ENCODE measurements around the gene TACR3. TPM values are rescaled to one million over a fixed set of nuclear protein-coding genes. Genes with fewer than 3 reads are reported as not detected.
"Not testable (repeated sequence)": the region's sequence is repeated elsewhere in the genome, so short reads cannot be mapped to it uniquely, and the experiment has no call there.

Gene TACR3, protein sequence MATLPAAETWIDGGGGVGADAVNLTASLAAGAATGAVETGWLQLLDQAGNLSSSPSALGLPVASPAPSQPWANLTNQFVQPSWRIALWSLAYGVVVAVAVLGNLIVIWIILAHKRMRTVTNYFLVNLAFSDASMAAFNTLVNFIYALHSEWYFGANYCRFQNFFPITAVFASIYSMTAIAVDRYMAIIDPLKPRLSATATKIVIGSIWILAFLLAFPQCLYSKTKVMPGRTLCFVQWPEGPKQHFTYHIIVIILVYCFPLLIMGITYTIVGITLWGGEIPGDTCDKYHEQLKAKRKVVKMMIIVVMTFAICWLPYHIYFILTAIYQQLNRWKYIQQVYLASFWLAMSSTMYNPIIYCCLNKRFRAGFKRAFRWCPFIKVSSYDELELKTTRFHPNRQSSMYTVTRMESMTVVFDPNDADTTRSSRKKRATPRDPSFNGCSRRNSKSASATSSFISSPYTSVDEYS
- total RNA-seq, result not detected

DNA sequence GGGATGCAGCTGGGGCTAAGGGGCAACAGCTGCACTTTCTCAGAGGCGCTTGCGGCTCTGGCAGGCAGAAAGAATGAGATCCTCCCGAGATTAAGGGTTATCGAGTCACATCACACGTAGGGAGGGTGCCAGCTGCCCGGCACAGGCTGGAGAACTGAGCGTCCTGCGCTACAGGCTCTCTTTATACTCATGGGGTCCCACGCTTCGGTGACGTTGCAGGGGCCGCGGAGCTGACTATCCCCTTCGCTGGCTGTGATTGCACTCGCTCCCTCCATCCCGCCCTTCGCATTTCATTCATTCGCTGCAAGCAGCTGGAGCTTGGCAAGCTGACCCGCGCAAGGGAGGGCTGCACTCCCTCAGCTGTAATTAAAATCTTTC, at the start of gene TACR3:
TSS of gene TACR3 (minus strand) at position 156 of the 378 bp plus-strand sequence. CDS start 310 bp downstream, outside the sequence.
- intact Hi-C loops (cut with DNase I), result no loop called here
- ATAC-seq (peak; percentile 44), DNase-seq (ENCODE audit: low spot score) (no peak)

DNA sequence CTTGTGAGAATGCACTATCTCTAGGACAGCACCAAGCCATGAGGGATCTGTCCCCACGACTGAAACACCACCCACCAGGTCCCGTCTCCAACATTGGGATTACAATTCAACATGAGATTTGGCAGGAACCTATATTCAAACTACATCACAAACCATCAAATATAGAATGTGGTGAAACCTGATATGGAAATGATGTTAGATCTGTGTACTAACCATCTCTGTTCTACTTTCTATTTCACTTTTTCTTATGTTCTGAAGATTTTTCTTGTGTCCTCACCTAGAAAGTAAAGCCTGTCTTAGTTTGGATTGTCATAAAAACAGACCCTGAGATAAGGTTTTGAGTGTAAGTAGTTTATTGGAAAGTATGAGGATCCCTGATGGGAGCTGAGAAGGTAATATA, 37.8 kb upstream of the TACR3 start:
- intact Hi-C loops (cut with DNase I), result no loop called here
- no peak for ATAC-seq
- DNase-seq (ENCODE audit: low spot score), result no peak

DNA sequence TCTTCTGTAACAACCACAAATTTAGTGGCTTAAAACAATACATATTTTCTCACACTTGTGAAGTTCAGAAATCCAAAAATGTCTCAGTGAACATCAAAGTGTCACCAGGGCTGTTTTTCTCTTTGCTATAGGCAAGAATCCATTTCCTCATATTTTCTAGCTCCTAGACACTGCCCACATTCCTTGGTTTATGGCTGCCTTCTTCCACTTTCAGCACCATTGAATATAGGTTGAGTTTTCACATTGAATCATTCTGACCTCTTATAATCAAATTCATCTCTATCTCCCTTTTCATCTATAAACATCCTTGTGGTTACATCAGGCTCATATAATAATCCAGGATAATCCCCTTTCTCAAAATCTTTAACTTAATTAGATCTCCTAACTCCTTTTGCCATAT, 37.0 kb upstream of the TACR3 start:
- intact Hi-C loops (cut with DNase I), result no loop called here
- ATAC-seq (no peak), DNase-seq (ENCODE audit: low spot score) (no peak)

DNA sequence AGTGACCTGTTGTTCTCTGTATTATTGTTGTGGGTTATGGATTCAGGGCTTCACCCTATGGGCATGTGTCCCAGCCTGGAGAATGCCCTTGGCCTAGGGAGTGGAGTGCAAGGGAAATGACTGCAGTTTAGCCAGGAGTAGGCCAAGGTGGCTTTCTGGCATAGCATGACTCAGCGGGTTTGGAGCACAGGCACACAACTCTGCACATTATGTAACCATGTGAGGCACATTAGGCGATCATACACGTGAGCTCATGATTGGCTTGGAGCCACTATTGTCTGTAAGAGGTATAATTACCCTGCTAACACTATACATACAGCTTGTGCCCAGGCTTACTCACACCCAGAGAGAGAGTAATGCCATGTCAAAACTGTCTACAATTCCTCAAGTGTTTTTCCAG, 35.1 kb upstream of the TACR3 start:
- DNase-seq (ENCODE audit: low spot score) (no peak), ATAC-seq (no peak)
- intact Hi-C loops (cut with DNase I), result no loop called here

DNA sequence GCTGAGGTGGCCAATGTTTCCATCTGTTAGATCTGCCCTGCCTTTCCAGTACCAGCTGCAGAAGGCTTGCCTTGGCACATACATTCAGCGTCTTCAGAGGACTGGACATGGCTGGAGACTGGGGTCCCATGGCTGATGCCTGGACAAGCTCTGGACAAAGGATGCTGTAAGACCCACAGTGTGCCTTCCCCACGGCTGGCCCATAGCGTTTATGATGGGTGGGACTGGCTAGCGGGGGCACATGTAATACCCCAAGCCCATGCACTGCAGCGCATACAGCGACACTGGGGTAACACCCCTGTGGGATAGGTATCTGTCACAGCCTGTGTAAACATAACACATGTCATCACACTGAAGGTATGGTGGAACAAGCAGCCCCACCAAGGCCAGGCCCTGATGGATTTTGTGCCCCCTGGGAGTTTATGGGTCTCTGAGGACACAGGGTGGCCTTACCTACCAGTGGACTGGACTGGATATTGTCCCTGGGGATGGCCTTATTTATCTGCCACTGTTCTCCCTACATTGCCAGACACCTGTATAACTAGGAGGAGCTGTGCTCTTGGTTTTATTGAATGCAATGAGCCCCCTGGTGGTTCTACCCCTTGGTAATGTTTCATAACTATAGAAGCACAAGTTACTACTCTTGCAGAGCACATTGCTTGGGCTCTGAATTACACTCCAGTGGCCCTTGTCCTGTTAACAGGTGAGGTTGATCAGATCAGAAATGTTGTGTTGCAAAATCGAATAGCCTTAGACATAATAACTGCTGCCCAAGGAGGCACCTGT, 34.3 kb upstream of the TACR3 start:
- intact Hi-C loops (cut with DNase I), result no loop called here
- DNase-seq (ENCODE audit: low spot score) (no peak), ATAC-seq (peak; percentile 51)

DNA sequence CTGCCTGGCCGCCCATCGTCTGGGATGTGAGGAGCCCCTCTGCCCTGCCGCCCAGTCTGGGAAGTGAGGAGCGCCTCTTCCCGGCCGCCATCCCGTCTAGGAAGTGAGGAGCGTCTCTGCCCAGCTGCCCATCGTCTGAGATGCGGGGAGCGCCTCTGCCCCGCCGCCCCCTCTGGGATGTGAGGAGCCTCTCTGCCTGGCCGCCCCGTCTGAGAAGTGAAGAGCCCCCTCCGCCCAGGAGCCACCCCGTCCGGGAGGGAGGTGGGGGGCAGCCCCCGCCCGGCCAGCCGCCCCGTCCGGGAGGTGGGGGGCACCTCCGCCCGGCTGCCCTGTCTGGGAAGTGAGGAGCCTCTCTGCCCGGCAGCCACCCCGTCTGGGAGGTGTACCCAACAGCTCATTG, 3.4 kb upstream of the TACR3 start:
- DNase-seq (ENCODE audit: low spot score); ATAC-seq; intact Hi-C loops (cut with DNase I): not testable (repeated sequence)

DNA sequence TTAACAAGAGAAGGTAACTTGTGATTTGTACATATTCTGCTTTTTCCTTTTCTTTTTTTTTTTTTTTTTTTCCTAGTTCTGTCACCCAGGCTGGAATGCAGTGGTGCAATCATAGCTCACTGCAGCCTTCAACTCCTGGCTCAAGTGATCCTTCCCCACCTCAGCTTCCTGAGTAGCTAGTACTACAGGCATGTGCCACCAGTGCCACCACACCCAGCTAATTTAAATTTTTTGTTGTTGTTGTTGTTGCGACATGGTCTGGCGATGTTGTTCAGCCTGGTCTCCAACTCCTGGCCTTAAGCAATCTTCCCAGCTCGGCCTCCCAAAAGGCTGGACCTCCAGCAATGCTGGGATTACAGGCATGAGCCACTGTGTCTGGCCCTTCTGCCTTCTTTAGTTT, 1.5 kb upstream of the TACR3 start:
- DNase-seq (ENCODE audit: low spot score) (no peak), ATAC-seq (no peak)
- intact Hi-C loops (cut with DNase I), result no loop called here

DNA sequence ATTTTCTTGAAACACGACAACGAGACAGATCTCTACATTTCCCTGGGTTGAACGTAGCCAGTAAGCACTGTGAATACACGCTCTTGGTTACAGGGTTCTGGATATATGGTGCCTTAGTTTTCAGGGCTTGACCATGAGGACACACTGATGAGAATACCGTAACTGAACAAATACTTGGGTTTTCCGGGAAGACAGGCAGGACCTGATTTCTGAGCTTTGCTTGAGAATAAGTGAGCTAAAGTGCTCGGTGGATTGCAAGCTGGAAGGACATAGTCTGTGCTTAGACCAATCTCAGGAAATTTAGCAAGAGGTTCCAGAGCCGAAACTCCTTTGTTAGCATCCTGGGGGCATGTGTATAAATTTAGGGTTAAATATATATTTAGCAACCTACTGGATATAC, 876 bp upstream of the TACR3 start:
- ATAC-seq (no peak), DNase-seq (ENCODE audit: low spot score) (no peak)
- intact Hi-C loops (cut with DNase I), result no loop called here

DNA sequence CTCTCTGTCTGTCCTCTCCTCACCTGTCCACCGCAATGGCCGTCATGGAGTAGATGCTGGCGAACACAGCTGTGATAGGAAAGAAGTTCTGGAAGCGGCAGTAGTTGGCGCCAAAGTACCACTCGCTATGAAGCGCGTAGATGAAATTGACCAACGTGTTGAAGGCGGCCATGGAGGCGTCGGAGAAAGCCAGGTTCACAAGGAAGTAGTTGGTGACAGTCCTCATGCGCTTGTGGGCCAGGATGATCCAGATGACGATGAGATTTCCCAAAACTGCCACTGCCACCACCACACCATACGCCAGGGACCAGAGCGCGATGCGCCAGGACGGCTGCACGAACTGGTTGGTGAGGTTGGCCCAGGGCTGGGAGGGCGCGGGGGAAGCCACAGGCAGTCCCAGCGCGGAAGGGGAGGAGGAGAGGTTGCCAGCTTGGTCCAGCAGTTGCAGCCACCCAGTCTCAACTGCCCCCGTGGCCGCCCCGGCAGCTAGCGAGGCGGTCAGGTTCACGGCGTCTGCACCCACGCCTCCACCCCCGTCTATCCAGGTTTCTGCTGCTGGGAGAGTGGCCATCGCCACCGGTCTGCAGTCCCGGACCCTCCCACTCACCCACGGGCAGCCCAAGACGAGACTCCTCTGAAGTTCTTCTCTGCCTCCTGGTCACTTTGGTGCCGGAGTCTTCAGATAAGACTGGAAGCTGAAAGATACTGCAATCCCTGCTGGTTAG, 518 bp downstream of the TACR3 start:
- intact Hi-C loops (cut with DNase I), result no loop called here
- DNase-seq (ENCODE audit: low spot score) (no peak), ATAC-seq (peak; percentile 22)

DNA sequence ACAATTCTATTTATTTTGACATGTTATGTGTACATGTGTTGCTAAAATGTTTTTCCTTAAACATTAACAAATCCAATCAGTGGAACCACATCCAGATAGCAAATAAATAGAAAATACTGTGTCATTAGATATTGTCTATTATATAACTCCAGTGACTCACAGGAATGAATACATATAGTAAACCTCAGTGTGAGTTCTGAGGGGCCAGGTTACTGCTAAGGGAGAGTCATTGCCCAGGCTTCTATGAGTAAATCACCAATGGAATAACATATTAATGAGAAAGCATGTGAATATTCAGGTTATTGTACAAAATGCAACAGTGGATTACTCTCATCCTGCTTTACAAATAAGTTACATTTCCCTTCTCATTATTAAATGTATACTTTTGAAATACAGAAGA, 27.2 kb downstream of the TACR3 start:
- ATAC-seq, result no peak
- intact Hi-C loops (cut with DNase I), result no loop called here
- no peak for DNase-seq (ENCODE audit: low spot score)

DNA sequence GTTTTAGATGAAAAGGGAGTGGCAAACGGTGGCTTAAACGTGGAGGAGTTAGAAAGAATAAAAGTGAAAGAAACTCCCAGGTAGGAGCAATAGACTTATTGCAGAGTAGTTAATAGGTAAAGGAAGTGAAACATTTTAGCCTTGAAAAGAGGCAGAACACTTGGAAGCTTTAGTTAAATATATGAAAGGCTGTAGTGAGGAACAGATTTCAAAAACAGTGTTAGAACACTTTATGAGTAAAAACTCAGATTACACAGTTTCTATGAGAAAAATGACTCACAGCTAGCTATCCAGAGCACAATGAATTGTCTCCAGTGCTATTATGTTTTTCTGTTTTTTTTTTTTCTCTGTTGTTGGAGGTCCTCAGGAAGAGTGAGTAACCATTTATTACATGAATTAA, 45.8 kb downstream of the TACR3 start:
- no peak for DNase-seq (ENCODE audit: low spot score)
- intact Hi-C loops (cut with DNase I), result no loop called here
- ATAC-seq, result no peak

DNA sequence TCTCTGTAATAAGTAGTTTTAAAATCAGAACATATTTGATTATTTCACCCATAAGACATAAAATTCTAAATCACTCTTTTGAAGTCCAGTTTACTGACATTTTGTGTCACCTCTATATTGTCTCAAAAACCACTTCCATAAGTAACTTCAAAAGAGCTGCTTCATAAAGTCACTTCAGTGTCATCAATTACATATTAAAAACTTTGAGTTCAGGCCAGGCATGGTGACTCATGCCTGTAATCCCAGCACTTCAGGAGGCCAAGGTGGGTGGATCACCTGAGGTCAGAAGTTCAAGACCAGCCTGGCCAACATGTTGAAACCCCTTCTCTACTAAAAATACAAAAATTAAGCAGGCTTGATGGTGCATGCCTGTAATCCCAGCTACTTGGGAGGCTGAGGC, 53.0 kb downstream of the TACR3 start:
- ATAC-seq; DNase-seq (ENCODE audit: low spot score); intact Hi-C loops (cut with DNase I): not testable (repeated sequence)

DNA sequence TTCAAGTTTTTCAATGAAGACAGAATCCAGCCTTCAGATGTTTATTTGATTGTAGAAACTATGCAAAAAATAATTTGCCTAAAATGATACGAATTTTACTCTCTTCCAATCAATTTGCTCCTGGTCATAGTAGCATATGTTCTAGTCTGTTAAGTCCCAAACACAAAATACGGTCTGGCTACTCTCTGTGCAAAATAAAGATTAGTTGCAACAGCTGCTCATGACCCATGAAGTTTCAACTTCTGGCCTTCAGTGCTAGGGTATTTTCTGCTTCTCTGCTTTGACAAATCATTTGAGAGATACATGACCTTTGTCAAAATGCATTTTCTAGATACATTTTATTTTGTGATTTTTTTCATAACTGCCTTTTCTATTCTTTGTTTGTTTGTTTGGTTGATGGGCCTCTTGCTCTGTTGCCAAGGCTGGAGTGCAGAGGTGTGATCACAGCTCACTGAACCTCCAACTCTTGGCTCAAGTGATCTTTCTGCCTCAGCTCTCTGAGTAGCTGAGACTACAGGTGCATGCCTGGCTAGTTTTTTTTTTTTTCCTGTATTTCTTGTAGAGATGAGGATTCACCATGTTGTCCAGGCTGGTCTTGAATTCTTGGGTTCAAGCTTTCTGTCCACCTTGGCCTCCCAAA, 55.2 kb downstream of the TACR3 start:
- ATAC-seq, result no peak
- intact Hi-C loops (cut with DNase I), result no loop called here
- DNase-seq (ENCODE audit: low spot score), result no peak

DNA sequence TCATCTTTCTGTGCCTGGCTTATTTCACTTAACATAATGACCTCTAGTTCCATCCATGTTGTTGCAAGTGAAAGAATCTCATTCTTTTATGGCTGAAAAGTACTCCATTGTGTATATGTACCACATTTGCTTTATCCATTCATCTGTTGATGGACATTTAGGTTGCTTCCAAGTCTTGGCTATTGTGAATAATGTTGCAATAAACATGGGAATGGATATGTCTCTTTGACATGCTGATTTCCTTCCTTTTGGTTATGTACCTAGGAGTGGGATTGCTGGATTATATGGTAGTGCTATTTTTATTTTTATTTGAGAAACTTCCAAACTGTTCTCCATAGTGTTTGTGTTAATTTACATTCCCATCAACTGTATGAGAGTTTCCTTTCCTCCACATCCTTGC, 71.2 kb downstream of the TACR3 start:
- no peak for DNase-seq (ENCODE audit: low spot score)
- no peak for ATAC-seq

DNA sequence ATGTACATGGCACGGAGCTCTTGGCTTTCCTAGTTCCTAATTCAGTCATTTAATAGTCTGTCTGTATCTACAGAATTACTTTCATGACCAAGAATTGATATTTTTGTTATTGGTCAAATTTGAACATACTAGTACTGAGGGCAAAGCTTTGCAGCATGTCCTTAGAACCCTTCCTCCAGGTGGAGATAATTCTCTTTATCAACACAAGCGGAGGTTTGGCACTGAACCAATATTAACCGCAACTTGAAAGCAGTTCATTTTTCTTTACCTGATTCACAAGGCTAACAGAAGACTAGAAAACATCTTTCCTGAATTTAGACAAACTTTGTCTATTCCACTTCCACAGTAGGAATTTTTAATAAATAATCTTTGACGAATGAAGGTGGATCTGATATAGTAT, 73.8 kb downstream of the TACR3 start:
- intact Hi-C loops (cut with DNase I), result no loop called here
- DNase-seq (ENCODE audit: low spot score), result no peak
- no peak for ATAC-seq

More for the DNA sequence above, 71.2 kb downstream of the TACR3 start:
- intact Hi-C loops (cut with DNase I), result no loop called here

DNA sequence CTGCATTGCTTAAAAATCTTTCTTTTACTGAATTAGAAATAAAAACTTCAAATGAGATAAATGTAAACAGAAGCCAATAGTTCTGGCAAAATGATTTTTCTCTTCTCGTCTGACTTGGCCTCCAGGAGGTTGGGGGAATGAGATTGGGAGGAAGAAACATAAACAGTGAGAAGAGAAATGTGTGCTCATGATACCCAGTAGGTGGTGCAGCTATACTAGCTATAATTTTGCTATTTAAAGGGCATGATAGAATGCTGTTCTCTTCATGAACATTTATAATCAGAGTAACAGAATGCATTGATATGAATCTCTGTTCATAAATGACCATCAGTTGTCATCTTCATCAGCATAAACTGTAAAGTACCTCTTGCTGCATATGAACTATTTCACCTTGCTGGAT, 85.5 kb downstream of the TACR3 start:
- DNase-seq (ENCODE audit: low spot score), result no peak
- ATAC-seq, result no peak
- intact Hi-C loops (cut with DNase I), result no loop called here

DNA sequence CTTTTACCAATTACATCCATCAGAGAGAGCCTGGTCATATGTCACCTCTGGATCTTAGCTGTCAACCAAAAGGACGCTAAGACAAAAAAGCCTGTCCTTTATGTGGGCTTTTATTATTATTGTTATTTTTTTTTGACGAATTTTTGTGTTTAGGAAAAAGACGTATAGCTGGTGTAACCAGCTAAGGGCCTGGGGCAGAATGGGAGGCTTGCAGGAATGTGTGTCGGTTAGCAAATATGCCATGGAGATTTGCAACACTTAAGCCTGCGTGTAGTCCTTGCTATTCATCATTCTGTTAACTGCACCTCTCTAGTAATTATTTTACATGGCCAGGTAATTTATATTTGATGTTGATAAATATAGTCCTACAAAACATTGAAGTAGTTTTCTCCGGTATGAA, 93.5 kb downstream of the TACR3 start:
- DNase-seq (ENCODE audit: low spot score) (no peak), ATAC-seq (no peak)
- intact Hi-C loops (cut with DNase I), result no loop called here

DNA sequence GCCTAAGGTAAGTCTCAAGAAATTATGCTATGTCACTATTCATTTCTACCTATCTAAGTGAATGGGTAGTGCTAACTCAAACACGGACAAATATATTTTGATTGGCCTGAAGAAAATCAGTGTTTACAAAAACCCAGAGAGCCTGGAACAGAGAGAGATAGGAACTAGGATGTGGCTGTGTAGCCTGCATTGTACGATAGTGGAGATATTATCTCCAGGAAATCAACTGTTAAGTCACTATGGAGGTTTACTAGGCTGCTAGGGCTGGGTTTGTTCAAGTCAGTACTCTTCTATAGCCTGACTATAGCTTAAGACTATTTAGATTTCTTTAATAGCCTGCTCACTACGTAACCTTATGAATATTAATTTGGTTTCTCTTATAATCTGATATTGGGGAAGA, 127.9 kb downstream of the TACR3 start:
- ATAC-seq (no peak), DNase-seq (ENCODE audit: low spot score) (no peak)
- intact Hi-C loops (cut with DNase I), result no loop called here

DNA sequence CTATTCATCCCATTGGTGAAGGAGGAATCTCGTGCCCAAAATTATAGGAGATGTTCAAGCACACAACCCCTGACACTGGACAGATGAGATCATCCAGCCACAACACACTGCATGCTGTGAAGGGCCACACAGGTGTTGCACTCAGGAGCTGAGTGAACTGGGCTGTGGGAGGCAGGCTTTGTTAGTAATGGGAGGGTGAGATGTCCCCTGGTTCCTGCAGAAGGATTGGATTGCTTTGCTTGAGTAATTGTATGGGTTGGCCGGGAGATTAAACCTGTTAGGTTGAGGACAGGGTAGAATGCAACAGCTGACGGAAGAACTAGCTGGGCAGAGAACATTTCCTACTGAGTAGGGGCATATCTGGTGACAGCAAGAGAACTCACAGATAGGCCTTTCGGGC, 152.2 kb downstream of the TACR3 start:
- intact Hi-C loops (cut with DNase I), result no loop called here
- ATAC-seq (no peak), DNase-seq (ENCODE audit: low spot score) (no peak)

Data from sciatic nerve (tissue), 2 donors.